Lung (tissue), 12 donors: ENCODE data around the gene PTPRG. TPM values are rescaled to one million over a fixed set of nuclear protein-coding genes. Genes with fewer than 3 reads are reported as not detected.

Experiments used
- ATAC-seq: fragments of 200-7000 bp; cut with Tn5 transposase; one replicate; pipeline ENCODE4 v1.9.1; 2020; ENCODE audit warnings: moderate number of reproducible peaks; ENCODE audit not compliant: insufficient read depth, low FRiP score
- DNase-seq, 3 donors: peaks; one replicate each; pipeline ENCODE4 v3.0.0-alpha.2; 2013 to 2017
- H3K27ac ChIP-seq, 2 donors: one replicate each; pipeline ENCODE4 v1.5.1; 2013; ENCODE audit warnings: mild to moderate bottlenecking in 2 of 2, moderate library complexity in 2 of 2, control low read depth in 1 of 2, inconsistent platforms in 1 of 2, low read depth in 1 of 2, low read length in 1 of 2
- H3K27me3 ChIP-seq, 3 donors: one replicate each; pipeline ENCODE4 v1.5.1; 2013; ENCODE audit warnings: low read length in 2 of 3; ENCODE audit not compliant: control insufficient read depth in 3 of 3, insufficient read depth in 3 of 3
- H3K36me3 ChIP-seq, 4 donors: one replicate each; pipeline ENCODE4 v1.5.1; 2013; ENCODE audit warnings: low read length in 4 of 4, mild to moderate bottlenecking in 1 of 4, moderate library complexity in 1 of 4; ENCODE audit not compliant: control insufficient read depth in 4 of 4, insufficient read depth in 4 of 4
- H3K4me1 ChIP-seq, 5 donors: one replicate each; pipeline ENCODE4 v1.5.1; 2013; ENCODE audit warnings: low read length in 5 of 5, mild to moderate bottlenecking in 2 of 5, moderate library complexity in 1 of 5; ENCODE audit not compliant: control insufficient read depth in 5 of 5, insufficient read depth in 5 of 5
- H3K4me3 ChIP-seq: one replicate; pipeline ENCODE4 v1.5.1; 2013; ENCODE audit warnings: mild to moderate bottlenecking, control low read depth, moderate library complexity
- H3K9ac ChIP-seq, 2 donors: one replicate each; pipeline ENCODE4 v1.5.1; 2013; ENCODE audit warnings: low read length in 2 of 2, control low read depth in 1 of 2; ENCODE audit not compliant: insufficient read depth in 1 of 2
- H3K9me3 ChIP-seq, 4 donors: one replicate each; pipeline ENCODE4 v1.5.1; 2013; ENCODE audit warnings: low read length in 3 of 4, mild to moderate bottlenecking in 1 of 4, moderate library complexity in 1 of 4; ENCODE audit not compliant: control insufficient read depth in 4 of 4, insufficient read depth in 3 of 4
- WGBS, 2 donors: extraction: QIAGEN DNeasy Blood & Tissue Kit; methylation state at CpG; one replicate each; pipeline ENCODE4 v1.1.7; 2013; 5-methylcytosine and 5-hydroxymethylcytosine counted together
- polyA plus RNA-seq, 2 donors: library from polyadenylated mRNA; stranded (reverse); fragments of 200-250 nt; gene quantifications; one replicate each; pipeline ENCODE4 v1.2.1, GENCODE V29; 2013
- total RNA-seq, 2 donors: library from RNA; depleted of rRNA in 1 of 2; stranded (reverse); fragments of >200 nt in 1 of 2; gene quantifications; one replicate each; pipeline ENCODE4 v1.2.1, GENCODE V29; 2014 to 2021
- TF ChIP-seq, protein P1 (sequence below): IDR thresholded peaks from 2 replicates; pipeline ENCODE4 v1.5.1; 2012; ENCODE audit warnings: mild to moderate bottlenecking; ENCODE audit errors: control extremely low read depth, extremely low read depth
- donor health status: control.
- donor health status: control.
- donor health status: Bipolar disorder and iron deficiency.
- donor health status: healthy.
- donor health status: DM: yes; HTN: yes; CAD: no.

The PTPRG gene
- total and polyA plus RNA-seq, 4 donors: 8.5 to 131 (median 75.9) TPM

- TF ChIP-seq, protein P1, sequence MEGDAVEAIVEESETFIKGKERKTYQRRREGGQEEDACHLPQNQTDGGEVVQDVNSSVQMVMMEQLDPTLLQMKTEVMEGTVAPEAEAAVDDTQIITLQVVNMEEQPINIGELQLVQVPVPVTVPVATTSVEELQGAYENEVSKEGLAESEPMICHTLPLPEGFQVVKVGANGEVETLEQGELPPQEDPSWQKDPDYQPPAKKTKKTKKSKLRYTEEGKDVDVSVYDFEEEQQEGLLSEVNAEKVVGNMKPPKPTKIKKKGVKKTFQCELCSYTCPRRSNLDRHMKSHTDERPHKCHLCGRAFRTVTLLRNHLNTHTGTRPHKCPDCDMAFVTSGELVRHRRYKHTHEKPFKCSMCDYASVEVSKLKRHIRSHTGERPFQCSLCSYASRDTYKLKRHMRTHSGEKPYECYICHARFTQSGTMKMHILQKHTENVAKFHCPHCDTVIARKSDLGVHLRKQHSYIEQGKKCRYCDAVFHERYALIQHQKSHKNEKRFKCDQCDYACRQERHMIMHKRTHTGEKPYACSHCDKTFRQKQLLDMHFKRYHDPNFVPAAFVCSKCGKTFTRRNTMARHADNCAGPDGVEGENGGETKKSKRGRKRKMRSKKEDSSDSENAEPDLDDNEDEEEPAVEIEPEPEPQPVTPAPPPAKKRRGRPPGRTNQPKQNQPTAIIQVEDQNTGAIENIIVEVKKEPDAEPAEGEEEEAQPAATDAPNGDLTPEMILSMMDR: no peak
- Histone ChIP-seq H3K27me3 (no peaks in the 10 kb centered on the region), H3K9ac (no peak overlapping the region), H3K27ac (no peak overlapping the region), H3K36me3 (no peaks in the 10 kb centered on the region), H3K4me1 (peaks cover 3 to 53% (median 21%) of the 10 kb centered on the region in 5 donors), H3K9me3 (no peaks in the 10 kb centered on the region), H3K4me3 (no peak overlapping the region)
- 82 to 83% methylated on average over 1 of the region's 1 CpG for WGBS, 2 donors
- DNase-seq (no peak), ATAC-seq (no peak)
These were observed 242.6 kb downstream of the PTPRG start for GRCh38 chr3:61803983-61804382.

DNA sequence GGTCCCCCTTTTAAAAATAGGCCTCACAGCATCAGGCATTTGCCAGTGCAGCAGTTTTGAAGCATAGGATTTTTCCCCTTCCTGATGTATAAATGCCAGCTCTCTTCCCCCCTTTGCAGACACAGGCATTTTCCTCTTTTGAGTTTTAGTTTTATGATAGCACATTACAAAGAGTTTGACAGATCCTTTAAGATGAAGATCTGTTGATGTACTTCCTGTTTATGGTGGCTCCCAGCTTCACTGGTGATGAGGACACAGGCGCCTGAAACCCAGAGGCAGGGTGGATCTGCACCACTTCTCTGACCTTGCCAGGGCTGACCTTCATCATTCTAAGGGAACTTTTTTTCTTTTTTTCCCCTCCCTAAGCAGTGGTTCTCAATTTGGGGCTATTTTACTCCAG is 243.4 kb downstream of the PTPRG start:
- H3K4me3 ChIP-seq: no peak overlapping the region
- H3K9me3 ChIP-seq: no peaks in the 10 kb centered on the region
- ATAC-seq: no peak
- no peaks in the 10 kb centered on the region for H3K36me3 ChIP-seq
- no peak overlapping the region for H3K9ac ChIP-seq
- WGBS, 2 donors: 78 to 82% methylated on average over 1 of the region's 1 CpG
- TF ChIP-seq, protein P1: no peak
- DNase-seq: no peak
- H3K27ac ChIP-seq: peak overlapping the region in 1 of 2 donors; percentile 74
- no peaks in the 10 kb centered on the region for H3K27me3 ChIP-seq
- H3K4me1 ChIP-seq: peaks cover 5 to 61% (median 28%) of the 10 kb centered on the region in 5 donors

GRCh38 chr3:61805510-61806080 is 244.2 kb downstream of the PTPRG start:
- H3K9me3 ChIP-seq: no peaks in the 10 kb centered on the region
- DNase-seq (no peak), ATAC-seq (no peak)
- H3K9ac ChIP-seq: no peak overlapping the region
- H3K27ac ChIP-seq: peak overlapping the region; percentile 44 to 74
- no peaks in the 10 kb centered on the region for H3K27me3 ChIP-seq
- TF ChIP-seq, protein P1: no peak
- 79 to 82% methylated on average over 3 of the region's 3 CpGs for WGBS, 2 donors
- peaks cover 7 to 69% (median 36%) of the 10 kb centered on the region in 5 donors for H3K4me1 ChIP-seq
- no peak overlapping the region for H3K4me3 ChIP-seq
- H3K36me3 ChIP-seq: no peaks in the 10 kb centered on the region

DNA sequence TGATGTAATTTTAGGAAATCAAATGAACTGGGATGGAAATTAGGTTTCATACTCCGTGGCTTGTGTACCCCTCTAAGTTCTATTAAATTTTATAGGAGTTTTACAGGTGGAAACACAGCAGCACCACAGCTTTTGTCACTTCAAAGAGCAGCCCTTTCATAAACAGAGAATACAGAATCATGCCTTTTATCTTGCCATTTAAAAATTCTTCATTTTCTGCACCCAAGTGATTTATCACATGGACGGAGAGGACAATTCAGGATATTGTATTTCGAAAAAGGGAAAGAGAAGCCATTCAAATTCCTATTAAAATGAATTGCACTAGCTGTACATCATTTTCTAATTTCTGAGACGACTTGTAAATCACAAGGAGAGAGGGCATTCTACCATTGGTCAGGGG is 245.4 kb downstream of the PTPRG start:
- Histone ChIP-seq H3K4me3 (no peak overlapping the region), H3K36me3 (no peaks in the 10 kb centered on the region), H3K27ac (peak overlapping the region in 1 of 2 donors; percentile 68), H3K9me3 (no peaks in the 10 kb centered on the region), H3K27me3 (no peaks in the 10 kb centered on the region), H3K9ac (no peak overlapping the region), H3K4me1 (peaks cover 11 to 73% (median 36%) of the 10 kb centered on the region in 5 donors)
- 78% methylated on average over 4 of the region's 4 CpGs for WGBS, 2 donors
- ATAC-seq (no peak), DNase-seq (no peak)
- TF ChIP-seq, protein P1: no peak
